ENCODE results near the gene IKZF1.

Gene IKZF1

DNA sequence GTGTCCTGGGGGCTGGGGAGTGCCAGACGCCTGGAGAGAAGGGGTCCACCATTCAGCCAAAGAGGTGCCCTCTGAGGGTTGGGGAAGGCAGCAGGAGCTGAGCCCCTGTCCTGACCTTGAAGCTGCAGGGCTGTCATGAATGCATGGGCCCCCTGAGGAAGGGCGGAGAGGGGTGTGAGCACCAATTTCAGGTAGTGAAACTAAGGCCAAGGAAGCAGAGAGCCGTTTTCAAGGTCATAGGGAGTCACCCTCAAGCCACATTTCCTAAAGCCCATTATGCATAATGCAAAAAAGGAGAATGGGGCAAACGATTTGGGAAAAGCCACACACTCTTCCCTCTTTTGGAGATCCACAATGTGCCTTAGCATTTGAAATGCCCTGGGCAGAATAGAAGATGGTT, 108.5 kb downstream of the IKZF1 start:
- no peak for DNase-seq (ENCODE audit: low spot score)

DNA sequence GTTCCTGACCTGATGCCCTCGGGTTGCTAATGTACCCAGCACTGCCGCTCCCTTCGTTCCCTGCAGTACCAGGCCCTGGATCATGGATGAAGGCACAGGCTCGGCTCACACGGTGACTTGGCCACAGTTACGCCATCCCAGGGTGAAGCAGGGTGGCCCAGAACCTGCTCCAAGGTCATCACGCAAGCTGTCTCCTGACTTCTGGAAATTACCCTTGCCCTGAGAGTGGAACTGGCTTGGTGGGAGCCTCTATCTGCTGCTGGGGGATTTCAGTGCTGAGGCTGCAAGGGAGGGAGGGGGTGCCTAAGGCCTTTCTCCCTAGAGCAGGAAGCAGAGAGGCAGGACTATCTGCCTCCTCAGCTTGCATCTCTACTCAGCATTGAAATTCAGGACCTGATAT, 109.0 kb downstream of the IKZF1 start:
- no peak for DNase-seq (ENCODE audit: low spot score)

DNA sequence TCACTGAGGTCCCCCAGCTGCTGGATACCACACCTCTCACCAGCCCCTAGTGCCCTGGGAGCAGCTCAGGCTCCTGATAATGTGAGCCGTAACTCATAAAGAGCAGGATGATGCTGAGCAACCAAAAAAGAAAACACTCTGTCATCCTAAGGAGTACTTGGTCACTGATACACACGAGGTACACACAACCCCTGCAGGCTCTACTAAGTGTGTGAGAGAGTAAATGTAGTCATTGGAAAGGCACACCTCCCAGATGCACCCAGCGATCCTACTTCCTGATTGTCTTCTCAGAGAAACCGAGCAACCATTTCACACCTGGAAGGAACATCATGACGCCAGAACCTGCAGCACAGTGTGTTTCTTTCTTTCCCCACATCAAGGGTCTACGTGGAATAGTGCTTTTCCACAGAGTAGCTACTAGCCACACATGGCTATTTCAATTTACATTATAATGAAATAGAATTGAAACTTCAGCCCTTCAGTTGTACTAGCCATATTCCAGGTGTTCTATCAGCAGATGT, 111.4 kb downstream of the IKZF1 start:
- no peak for DNase-seq (ENCODE audit: low spot score)

DNA sequence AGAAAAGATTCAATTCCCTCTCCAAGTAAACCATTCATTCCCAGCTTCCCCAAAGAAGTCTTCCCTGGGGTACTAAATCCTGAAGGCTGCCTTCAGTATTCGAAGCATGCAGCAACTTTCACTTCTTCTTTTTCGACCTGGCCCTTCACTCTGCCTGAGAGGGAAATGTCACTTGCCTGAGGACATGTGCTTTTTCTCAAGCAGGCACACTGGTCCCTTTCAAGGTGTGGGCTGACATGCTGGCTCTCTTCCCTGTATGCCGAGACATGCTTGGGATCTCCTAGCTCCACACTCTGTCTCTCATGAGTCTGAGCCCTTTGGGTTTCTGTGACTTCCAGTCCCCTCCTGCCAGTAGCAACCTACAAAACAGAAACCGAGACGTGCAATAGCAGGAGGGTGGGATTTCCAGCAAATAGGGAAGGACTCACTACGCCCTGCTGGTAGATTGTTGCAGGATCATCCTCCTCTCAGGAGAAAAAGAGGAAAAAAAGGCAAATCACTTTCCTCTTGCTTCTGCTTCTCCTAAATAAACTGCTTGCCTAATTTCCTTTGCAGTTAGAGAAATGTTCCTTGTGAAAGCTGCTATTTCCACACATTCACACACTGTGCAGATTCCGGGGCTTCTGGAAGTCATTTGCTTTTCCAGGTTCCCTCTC, 112.1 kb downstream of the IKZF1 start:
- no peak for DNase-seq (ENCODE audit: low spot score)

DNA sequence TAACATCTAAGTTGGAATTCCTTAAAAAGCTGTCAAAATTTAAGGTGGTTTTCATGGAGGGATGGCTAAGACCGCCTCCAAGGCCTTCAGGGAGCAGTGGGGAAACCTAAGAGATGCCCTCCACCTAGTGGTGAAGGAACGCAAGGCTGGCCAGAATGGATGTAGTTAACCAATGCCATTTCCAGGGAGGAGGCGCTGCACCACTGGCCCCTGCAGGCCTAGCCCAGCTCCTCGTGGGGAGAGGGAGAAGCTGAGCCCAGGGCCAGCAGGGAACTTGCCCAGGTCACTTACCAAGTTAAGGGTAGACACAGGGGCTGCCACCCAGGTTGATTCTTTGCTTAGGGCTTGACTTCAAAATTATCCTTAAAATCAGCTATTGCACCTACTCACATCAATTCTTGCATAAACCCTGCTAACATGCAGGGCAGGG, 113.6 kb downstream of the IKZF1 start:
- peak; percentile 75 for DNase-seq (ENCODE audit: low spot score)

DNA sequence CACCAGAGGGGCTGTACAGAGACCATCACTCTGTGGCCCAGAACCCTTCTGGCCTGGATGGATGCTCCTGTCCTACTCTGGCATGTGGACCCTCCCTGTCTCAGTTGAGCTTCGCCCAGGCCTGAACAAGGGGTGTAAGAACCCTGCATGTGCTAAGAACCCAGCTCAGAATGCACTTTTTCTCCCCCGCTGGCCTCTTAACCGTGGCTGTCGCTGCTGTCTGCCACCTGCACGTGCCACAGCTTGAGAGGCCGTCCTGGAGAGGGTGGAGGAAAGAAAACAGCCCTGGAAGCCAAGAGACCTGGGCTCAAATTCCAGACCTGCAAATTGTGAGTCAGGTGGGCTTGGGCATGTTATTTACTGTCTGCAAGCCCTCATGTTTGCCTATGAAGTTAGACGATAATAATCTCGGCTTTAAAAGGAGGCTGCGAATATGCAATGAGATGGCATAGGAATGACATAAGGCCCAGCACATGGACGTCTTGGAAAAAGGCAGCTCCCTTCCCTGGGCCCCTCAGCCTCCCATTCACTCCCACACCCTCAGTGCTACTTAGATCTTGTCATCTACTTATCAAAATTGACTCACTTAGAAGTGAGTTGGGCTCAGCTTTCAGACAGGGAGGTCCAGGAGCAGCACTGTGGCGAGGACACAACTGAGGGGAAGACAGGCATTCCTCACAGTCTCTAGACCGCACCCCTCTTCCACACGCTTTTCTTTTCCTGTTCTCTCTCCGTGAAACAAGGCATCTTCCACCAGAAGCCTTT, 114.2 kb downstream of the IKZF1 start:
- no peak for DNase-seq (ENCODE audit: low spot score)

DNA sequence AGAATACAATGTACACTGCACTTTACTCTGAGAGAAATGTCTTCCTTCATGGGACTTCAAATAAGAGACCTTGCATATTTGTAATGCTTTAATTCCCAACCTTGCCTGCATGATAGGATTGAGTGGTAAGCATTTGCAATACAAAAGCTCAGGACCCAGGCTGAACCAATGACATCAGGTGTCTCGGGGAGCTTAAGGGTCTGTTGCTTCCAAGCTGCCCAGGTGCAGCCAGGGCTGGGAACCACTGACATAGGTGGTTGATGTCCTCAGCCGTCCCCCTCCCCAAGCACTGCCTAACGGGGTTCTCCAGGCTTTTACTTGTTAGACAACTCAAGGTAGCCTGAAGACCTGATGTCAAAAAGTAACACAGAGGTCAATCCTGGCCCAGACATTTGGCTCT, 116.5 kb downstream of the IKZF1 start:
- DNase-seq (ENCODE audit: low spot score) = no peak

DNA sequence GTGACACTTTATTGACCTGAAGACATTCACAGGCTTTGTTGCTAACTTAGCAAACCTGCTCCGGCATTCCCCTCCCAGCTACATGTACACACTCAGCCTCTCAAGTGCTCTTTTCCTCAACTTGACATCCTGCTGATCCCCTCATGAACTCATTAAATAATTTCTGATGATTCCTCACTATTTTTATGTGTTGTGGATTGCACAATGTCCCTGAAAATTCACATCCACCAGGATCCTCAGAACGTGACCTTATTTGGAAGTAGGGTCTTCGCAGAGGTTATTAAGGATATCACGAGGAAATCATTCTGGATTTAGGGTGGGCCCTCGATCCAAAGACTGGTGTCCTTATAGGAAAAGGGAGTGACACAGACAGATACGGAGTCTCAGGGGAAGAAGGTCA, 118.3 kb downstream of the IKZF1 start:
- no peak for DNase-seq (ENCODE audit: low spot score)

DNA sequence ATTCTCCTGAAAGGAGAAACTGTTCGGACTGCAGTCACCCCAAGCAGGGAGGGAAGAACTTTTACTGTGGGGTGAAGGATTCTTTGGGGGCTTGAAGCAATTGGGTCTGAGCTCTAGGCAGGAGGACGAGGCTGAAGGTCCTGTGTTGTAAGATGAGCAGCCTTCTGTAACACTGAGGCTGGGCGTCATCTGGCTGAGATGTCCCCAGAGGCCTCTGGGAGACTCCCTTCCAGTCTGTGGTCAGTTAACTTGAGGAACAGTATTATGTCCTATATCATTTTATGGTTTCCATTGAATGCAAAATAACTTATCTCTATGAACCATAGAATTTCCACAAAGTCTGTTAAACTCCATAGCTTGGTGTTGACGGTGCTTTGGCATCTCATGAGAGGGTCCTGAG, 119.3 kb downstream of the IKZF1 start:
- DNase-seq (ENCODE audit: low spot score) = no peak

DNA sequence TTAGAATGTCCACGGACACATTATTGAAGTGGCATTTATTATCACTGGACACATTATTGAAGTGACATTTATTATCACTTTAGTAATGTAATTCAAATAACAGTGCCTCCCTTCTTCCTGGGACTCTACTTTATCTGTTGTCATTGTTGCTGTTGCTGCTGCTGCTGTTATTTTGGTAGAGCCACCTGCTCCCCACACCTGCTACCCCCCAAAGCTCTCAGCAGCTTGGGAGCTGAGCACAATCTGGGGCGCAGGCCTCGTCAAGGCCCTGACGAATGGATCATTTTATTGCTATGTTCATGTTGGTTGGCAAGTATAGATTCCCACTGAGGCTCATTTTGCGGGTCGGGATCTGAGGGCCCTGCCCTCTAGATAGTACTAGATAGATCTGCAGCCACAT, 120.8 kb downstream of the IKZF1 start:
- no peak for DNase-seq (ENCODE audit: low spot score)

DNA sequence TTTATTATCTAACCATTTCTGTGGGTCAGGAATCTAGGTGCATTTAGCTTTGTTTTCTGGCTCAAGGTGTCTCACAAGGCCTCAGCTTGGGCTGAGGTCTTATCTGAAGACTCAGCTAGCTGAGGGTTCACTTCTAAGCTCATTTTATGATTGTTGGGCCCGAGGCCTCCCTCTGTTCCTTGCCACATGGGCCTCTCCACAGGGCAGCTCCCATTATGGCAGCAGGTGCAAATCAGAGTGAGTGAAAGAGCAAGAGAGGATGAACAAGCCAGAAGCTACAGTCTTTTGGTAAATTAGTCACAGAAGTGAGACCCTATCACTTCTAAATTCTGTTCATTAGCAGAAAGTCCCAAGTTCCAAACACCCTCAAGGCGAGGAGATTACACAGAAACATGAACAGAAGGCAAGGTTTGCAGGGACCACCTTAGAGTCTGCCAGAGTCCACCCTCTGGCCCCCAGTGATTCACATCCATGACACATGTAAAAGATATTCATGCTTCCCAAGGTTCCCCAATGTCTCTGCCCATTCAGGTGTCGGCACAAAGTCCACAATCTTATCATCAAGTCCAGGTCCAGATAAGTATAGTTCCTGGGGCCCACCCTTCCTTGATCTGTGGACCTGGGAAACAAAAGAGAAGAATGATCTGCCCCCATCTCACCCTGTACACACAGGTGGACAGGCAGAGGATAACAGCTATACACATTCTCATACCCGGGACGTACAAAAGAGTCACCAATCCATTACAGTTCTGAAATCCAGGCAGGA, 121.9 kb downstream of the IKZF1 start:
- no peak for DNase-seq (ENCODE audit: low spot score)

DNA sequence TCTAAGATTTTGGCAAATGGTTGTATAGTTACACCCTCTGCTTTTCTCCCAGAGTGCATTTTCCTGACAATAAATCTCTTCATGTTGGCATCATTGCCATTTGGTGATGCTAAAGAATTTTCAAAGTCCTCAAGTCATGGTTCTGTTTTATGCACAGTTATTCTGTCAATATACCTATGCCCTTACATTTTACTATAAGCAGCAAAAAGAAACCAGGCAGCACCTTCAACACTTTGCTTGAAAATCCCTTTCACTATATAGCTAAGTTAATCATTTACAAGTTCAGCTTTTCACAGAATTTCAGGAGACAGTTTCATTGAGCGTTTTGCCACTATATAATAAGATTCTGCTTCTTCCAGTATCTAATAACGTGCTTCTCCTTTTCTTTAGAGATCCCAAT, 123.0 kb downstream of the IKZF1 start:
- no peak for DNase-seq (ENCODE audit: low spot score)

DNA sequence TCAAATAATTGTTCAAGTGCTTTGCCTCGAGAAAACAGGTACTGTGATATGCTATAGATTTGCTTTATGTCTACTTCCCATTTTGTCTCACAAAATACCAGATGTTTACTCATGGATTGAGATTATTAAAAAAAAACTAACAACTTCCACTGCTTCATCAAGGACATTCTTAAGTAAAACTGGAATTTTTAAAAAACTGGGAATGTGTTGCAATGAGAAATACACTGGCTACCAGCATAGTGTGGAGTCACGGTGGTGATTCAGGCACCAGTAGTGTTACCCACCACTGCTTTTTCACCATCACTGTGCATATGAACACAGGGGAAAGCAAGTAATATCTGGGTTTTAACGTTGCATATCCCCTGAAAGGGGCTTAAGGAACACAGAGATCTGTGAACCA, 124.4 kb downstream of the IKZF1 start:
- DNase-seq (ENCODE audit: low spot score) = no peak

DNA sequence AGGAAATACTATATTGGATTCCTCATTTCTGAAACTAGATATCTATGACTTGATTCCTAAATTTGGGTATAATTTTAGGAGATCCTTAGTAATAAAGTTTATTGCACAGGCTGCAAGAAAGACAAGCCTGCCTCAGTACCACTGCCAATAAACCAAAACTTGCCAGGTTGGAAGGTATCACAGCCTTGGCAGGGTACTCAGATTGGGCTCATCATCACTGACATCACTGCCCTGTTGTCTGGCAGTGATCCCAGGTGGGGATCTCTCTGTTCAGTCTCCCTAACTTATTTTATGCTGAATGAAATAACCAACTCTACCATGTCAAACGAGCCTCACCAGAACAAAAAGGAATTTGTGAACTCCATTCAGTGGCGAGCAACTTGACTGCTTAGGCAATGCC, 126.8 kb downstream of the IKZF1 start:
- no peak for DNase-seq (ENCODE audit: low spot score)

DNA sequence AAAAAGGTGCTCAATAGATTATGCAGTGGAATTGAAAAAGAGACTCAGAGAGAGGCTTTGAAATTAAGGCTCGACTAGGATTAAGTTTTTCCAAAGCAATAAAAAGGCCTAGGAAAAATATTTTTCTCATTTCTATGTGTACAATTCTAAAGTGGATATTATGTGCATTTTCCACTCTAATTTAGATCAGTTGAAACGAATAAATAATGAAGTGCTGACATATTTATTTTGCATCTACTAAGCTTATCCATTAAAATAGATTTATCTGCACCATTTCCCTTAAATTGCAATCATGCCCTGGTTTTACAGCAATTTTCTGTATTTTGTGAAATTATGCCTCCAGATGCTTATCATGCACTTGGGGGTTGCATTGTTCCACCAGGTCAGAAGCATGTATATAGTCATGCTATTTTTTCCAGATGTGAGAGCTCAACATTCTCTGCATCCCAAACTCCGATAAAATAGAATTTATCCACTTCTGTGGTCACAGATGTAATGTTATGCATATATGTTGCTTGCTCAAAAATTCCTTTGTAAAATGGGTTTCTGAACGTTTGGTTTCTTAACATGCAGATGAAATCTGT, 127.3 kb downstream of the IKZF1 start:
- DNase-seq (ENCODE audit: low spot score) = no peak

DNA sequence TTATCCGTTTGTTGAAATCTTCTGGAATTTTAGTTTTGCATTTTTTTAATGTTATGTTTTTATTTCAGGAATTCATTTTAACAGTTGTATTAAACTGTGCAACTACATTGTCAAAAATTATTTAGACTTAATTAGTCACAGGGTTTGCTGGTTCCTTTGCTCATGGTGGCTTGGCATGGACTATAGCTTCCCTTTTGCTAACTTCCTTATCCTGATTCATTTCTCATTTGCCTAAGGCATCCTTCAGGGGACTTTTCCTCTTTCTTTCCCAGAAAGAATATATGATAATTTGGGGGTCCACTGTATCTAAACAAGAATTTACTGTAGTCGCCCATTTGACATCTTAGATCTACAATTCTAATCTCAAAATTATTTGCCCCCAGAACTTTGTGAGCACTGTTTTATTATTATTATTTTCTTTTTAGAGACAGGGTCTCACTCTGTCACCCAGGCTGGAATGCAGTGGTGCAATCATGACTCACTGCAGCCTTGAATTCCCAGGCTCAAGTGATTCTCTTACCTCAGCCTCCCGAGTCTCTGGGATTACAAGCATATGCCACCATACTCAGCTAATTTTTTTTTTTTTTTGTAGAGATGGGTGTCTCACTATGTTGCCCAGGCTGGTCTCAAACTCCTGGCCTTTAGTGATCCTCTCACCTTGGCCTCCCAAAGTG, 131.8 kb downstream of the IKZF1 start:
- peak; percentile 50 for DNase-seq (ENCODE audit: low spot score)

DNA sequence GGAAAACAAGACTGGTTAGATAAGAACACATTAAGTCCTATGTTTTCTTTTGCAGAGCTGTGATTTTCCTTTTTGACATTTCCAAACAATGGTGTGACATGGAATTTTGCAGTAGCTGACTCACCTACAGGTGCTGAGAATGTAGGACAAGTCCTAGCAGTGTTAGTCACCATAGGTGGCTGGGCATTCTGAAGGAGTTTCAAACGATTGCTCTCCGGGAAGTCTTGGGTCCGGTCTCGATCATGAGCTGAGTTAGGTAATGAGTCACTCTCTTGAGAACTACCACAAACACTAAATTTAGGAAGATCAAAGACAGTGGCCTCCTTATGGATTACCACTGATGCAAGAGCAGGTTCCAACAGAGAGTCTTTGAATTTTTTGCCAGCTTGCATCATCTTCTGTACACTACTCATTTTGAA, 142.0 kb downstream of the IKZF1 start:
- DNase-seq (ENCODE audit: low spot score) = peak; percentile 61

DNA sequence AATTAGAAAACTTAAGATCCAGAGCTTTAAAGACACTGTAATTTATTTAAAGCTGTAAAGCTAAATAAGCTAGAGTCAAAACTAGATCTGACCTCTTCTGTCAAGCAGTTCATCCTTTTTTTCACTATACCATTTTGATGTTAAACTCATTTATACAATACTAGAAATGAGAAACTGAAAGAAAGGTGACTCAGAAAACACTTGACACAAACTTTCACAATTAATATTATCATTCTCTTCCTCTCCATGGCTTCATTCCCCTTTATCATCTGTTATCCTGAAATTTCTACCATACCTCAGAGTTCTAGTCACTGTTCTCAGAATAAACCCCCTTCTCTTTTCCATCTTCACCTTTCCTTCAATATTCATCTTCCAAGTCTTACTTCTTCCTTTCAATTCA, 144.3 kb downstream of the IKZF1 start:
- no peak for DNase-seq (ENCODE audit: low spot score)

DNA sequence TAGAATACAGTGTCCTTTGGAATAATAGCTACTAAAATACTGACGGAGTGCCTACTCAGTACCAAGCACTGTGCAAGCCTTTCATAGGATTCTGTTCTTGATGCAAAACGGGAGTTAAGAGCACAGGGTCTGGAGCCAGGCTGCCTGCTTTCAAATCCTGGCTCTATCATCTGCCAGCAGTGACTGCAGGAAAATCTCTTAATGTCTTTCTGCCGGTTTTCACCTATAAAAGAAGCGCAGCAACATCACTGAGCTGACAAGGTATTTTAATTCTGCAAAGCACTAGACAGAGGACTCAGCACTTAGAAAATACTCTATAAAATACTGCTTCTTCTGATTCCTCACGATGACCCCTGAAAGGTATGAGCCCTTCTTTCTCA, 145.0 kb downstream of the IKZF1 start:
- DNase-seq (ENCODE audit: low spot score) = no peak

DNA sequence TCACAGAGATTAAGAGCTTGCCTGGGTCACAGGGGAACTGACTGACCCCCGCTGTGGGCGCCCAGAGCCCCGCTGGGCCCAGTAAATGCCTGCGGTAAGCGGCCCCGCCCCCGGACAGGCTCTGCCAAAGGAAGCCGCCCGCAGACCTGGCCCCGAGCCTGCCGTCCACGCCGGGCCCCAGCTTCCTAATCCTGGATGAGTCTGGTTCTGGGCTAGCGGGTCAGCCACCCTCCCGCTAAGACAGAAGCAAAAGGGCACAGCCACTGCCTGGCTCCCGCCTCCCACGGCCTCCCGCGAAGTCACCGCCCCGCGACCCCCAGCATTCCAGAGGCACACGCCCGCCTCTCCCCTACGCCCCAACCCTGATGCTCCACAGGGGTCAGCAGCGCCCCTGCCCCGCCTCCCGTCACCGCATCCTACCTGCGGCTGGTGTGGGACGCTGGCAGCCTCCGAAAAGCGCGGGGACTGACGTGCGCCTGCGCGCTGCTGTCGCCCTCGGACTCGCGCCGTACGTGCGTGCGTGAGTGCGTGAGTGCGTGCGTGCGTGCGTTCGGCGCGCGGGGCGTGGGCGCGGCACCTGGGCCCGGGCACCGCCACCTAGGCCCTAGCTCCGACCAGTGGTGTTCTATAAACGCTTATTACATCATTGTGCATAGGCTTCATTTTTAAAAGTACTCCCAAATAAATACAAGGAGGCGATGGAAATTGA, 145.5 kb downstream of the IKZF1 start, which contains the start of gene FIGNL1:
Gene FIGNL1, minus strand, starts transcription at position 470 of the 709 bp plus-strand sequence. CDS start 3,063 bp downstream, outside the sequence.
- peak; percentile 38 for DNase-seq (ENCODE audit: low spot score)

DNA sequence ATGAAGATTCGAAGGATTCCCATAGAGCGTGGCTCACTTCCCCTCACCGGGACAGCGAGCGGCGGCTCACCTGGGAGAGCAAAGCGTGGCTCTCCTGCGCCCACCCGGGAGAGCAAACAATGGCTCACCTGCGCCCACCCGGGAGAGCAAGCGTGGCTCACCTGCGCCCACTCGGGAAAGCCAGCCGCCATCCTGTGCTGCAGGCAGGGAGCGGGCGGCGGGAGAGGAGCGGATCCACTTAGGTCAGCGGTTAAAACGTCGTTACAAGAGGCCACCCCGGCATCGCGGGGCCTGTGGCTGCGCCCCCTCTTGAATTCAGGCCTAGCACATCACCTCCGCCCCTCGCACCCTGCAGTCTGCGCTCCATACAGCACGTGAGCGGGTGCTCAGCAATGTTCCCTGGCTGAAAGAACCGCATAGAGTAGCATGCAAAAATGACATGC, 146.1 kb downstream of the IKZF1 start:
- DNase-seq (ENCODE audit: low spot score) = no peak

All from kidney capillary endothelial cell (primary cell).